GM12891 (cell line): ENCODE results near the gene SNX4.

Experiments
- POLR2A ChIP-seq: IDR thresholded peaks from 2 replicates; pipeline ENCODE4 v1.6.1; 2011; ENCODE audit warnings: low read depth, low read length, control low read depth
- POU2F2 ChIP-seq: IDR thresholded peaks from 2 replicates; pipeline ENCODE4 v1.6.1; 2011; ENCODE audit warnings: low read depth, mild to moderate bottlenecking, control low read depth, low read length, moderate library complexity
- SPI1 ChIP-seq: IDR thresholded peaks from 2 replicates; pipeline ENCODE4 v1.6.1; 2011; ENCODE audit warnings: low read depth, low read length, control low read depth

GRCh38 chr3:125428216-125428830 lies 91.7 kb downstream of the SNX4 start:
- TF ChIP-seq POLR2A: no peak
- TF ChIP-seq POU2F2: no peak
- no peak for TF ChIP-seq SPI1
